K562 (cell line): Measurements from ENCODE around the gene STX2. TPM values are rescaled to one million over a fixed set of nuclear protein-coding genes. Genes with fewer than 3 reads are reported as not detected.

Experiments used
- ARID3A ChIP-seq: IDR thresholded peaks from 2 replicates; pipeline ENCODE4 v1.6.1; 2012; ENCODE audit warnings: low read depth, low read length, improper control_type of control experiment, borderline replicate concordance
- ARNT ChIP-seq, 2 experiments: fragments of 450-650 bp; IDR thresholded peaks; 2 replicates each; pipeline ENCODE4 v1.6.1; 2016; ENCODE audit warnings: mild to moderate bottlenecking in 1 of 2
- ELK3 ChIP-seq: fragments of 450-650 bp; formaldehyde crosslinking; IDR thresholded peaks from 2 replicates; pipeline ENCODE4 v1.4.0; 2020; ENCODE audit warnings: mild to moderate bottlenecking
- FIP1L1 ChIP-seq: fragments of 200-400 bp; formaldehyde crosslinking; IDR thresholded peaks from 2 replicates; pipeline ENCODE4 v1.6.1; 2018; ENCODE audit warnings: mild to moderate bottlenecking, low read depth, low read length; ENCODE audit not compliant: poor library complexity, severe bottlenecking
- FOXA3 ChIP-seq, 2 experiments: fragments of 450-650 bp in 1 of 2; sonication (generic) in 1 of 2; formaldehyde crosslinking; IDR thresholded peaks in 1 of 2; conservative IDR thresholded peaks in 1 of 2; 2 replicates each; pipeline versions ENCODE4 v1.4.0 to v1.8.0; 2020 to 2022; ENCODE audit warnings: mild to moderate bottlenecking in 2 of 2, missing genetic modification reagents in 1 of 2
- HIVEP1 ChIP-seq: fragments of 250-450 bp; sonication (Bioruptor Pico); IDR thresholded peaks from 2 replicates; pipeline ENCODE4 v1.4.0; 2020; ENCODE audit warnings: mild to moderate bottlenecking
- JUND ChIP-seq, 2 experiments: IDR thresholded peaks; 2 replicates in 1 of 2; 3 replicates in 1 of 2; pipeline ENCODE4 v1.6.1; 2011; ENCODE audit warnings: borderline replicate concordance in 2 of 2, low read depth in 2 of 2, low read length in 2 of 2, improper control_type of control experiment in 1 of 2, missing biosample characterization in 1 of 2, missing genetic modification characterization in 1 of 2, missing genetic modification reagents in 1 of 2
- MBD2 ChIP-seq: sonication (generic); IDR thresholded peaks from 2 replicates; pipeline ENCODE4 v1.6.1; 2016; ENCODE audit warnings: low read depth, borderline replicate concordance
- NBN ChIP-seq: fragments of 450-650 bp; IDR thresholded peaks from 2 replicates; pipeline ENCODE4 v1.6.1; 2016; ENCODE audit warnings: low read depth, mild to moderate bottlenecking
- NFIX ChIP-seq: fragments of 250-450 bp; sonication (Bioruptor Pico); IDR thresholded peaks from 2 replicates; pipeline ENCODE4 v1.4.0; 2020; ENCODE audit warnings: low read depth, mild to moderate bottlenecking, moderate library complexity
- NR0B1 ChIP-seq: fragments of 450-650 bp; IDR thresholded peaks from one replicate; pipeline ENCODE4 v1.6.1; 2018; ENCODE audit warnings: mild to moderate bottlenecking, moderate library complexity; ENCODE audit not compliant: partially characterized antibody
- NR2C2 ChIP-seq, 2 experiments: fragments of 200-800 bp in 1 of 2; sonication (Bioruptor generic) in 1 of 2; sonication (generic) in 1 of 2; formaldehyde crosslinking in 1 of 2; IDR thresholded peaks; 2 replicates each; pipeline versions ENCODE4 v1.6.1 to v1.8.0; 2016 to 2022; ENCODE audit warnings: mild to moderate bottlenecking in 1 of 2, missing compliant biosample characterization in 1 of 2, missing genetic modification characterization in 1 of 2, missing genetic modification reagents in 1 of 2
- RFX5 ChIP-seq: IDR thresholded peaks from 2 replicates; pipeline ENCODE4 v1.6.1; 2011; ENCODE audit warnings: low read depth, mild to moderate bottlenecking, improper control_type of control experiment, low read length
- SAFB ChIP-seq: fragments of 200-400 bp; formaldehyde crosslinking; IDR thresholded peaks from 2 replicates; pipeline ENCODE4 v1.6.1; 2017; ENCODE audit warnings: low read depth, low read length, borderline replicate concordance
- SMARCA4 ChIP-seq: fragments of 450-650 bp; IDR thresholded peaks from 2 replicates; pipeline ENCODE4 v1.6.1; 2016
- TRIM24 ChIP-seq, 2 experiments: fragments of 450-650 bp; IDR thresholded peaks; 2 replicates each; pipeline ENCODE4 v1.6.1; 2016
- ZBTB12 ChIP-seq: fragments of 250-450 bp; sonication (Bioruptor Pico); IDR thresholded peaks from 2 replicates; pipeline ENCODE4 v1.4.0; 2020
- ZFP36 ChIP-seq: fragments of 150-350 bp; IDR thresholded peaks from 2 replicates; pipeline ENCODE4 v1.6.1; 2018; ENCODE audit warnings: low read length, low read depth; ENCODE audit not compliant: partially characterized antibody
- ZFX ChIP-seq: sonication (generic); formaldehyde crosslinking; IDR thresholded peaks from 2 replicates; pipeline ENCODE4 v1.8.0; 2022; ENCODE audit warnings: mild to moderate bottlenecking, missing genetic modification reagents, moderate library complexity
- ZNF253 ChIP-seq: fragments of 250-450 bp; sonication (Bioruptor Pico); conservative IDR thresholded peaks from 2 replicates; pipeline ENCODE4 v1.6.1; 2021; ENCODE audit warnings: mild to moderate bottlenecking
- ZNF511 ChIP-seq: sonication (generic); formaldehyde crosslinking; IDR thresholded peaks from 2 replicates; pipeline ENCODE4 v1.8.0; 2022; ENCODE audit warnings: mild to moderate bottlenecking, missing genetic modification reagents
- polyA plus RNA-seq, 8 experiments: library from polyadenylated mRNA; depleted of rRNA in 4 of 8; stranded (reverse) in 5 of 8; unstranded in 3 of 8; fragments of >200 nt; fragmentation: Nextera tagmentation in 2 of 8; fragmentation: Illumina TruSeq in 1 of 8; extraction: Ambion mirVana in 2 of 8; extraction: Trizol in 1 of 8; gene quantifications; 2 replicates each; pipeline versions ENCODE4 v1.2.1 to v1.2.3, GENCODE V29; 2011 to 2014; ENCODE audit warnings: inconsistent platforms in 1 of 8, missing spikeins in 1 of 8
- total RNA-seq, 7 experiments: library from RNA; depleted of rRNA in 6 of 7; stranded (reverse); fragments of >200 nt in 6 of 7; fragmentation: Illumina TruSeq in 2 of 7; extraction: Trizol in 2 of 7; gene quantifications; 2 replicates each; pipeline versions ENCODE4 v1.2.1 to v1.2.3, GENCODE V29; 2011 to 2021; ENCODE audit warnings: low replicate concordance in 1 of 7

The STX2 gene
- total and polyA plus RNA-seq, 9 of the 15 experiments (the other 6 are each of a cell fraction or from before 2014, with no cell fraction given) = 22.2 to 54.6 (median 30.8) TPM

GRCh38 chr12:130826151-130826801 is 12.8 kb downstream of the STX2 start (continued):
- no peak for TF ChIP-seq ZNF253 (CRISPR knock-in tag)
- peak; percentile 59; the same call in 1 of the 2 replicates for TF ChIP-seq ZFX
- no peak for TF ChIP-seq FIP1L1
- TF ChIP-seq SAFB = peak; percentile 24; the same call in 1 of the 2 replicates
- TF ChIP-seq NR2C2 (CRISPR knock-in tag; IDR thresholded peaks at IDR 0.05) = peak; percentile 70; the same call in 1 of the 2 replicates
- 0 out of 2 replicates have a peak, but pooled peaks have one; percentile 20 for TF ChIP-seq NR2C2 (tag; IDR thresholded peaks at IDR 0.05)
- TF ChIP-seq MBD2 = peak; percentile 9; the same call in 1 of the 2 replicates
- 0 out of 2 replicates have a peak, but pooled peaks have one; percentile 29 for TF ChIP-seq NBN
- TF ChIP-seq ZFP36 = peak; percentile 41
- TF ChIP-seq ARID3A = peak; percentile 50; the same call in 1 of the 2 replicates
- TF ChIP-seq ARNT (IDR thresholded peaks at IDR 0.05) = peak in 1 of 2 experiments; percentile 50; a peak in 1 of 4 replicates
- TF ChIP-seq NFIX (CRISPR knock-in tag) = no peak
- peak; percentile 92 for TF ChIP-seq ZNF511 (CRISPR knock-in tag)
- no peak for TF ChIP-seq ZBTB12
- TF ChIP-seq SMARCA4 = no peak
- no peak for TF ChIP-seq ELK3 (CRISPR knock-in tag)
- TF ChIP-seq NR0B1 = no peak
- TF ChIP-seq TRIM24 (IDR thresholded peaks at IDR 0.05) = peak; percentile 71 to 82
- TF ChIP-seq RFX5 = no peak
- TF ChIP-seq FOXA3 (CRISPR knock-in tag; conservative IDR thresholded peaks at IDR 0.05 in 1 of 2, IDR thresholded peaks at IDR 0.05 in 1 of 2) = peak in 1 of 2 experiments; percentile 54; a peak in 1 of 4 replicates
- no peak for TF ChIP-seq HIVEP1 (CRISPR knock-in tag)
- TF ChIP-seq JUND (IDR thresholded peaks at IDR 0.05; ENCODE audit: borderline replicate concordance, low read depth, low read length) = peak; percentile 48
- TF ChIP-seq JUND (tag; IDR thresholded peaks at IDR 0.05; ENCODE audit: borderline replicate concordance, low read depth, low read length) = peak; percentile 8; the same call in 1 of the 3 replicates
